Hypothalamus (tissue), 51 donors: Measurements from ENCODE around the gene TRPC6.

Source experiments
- DNase-seq, 51 donors: peaks; one replicate each; lab custom pipeline; 2025; lab: John Stamatoyannopoulos, UW

Gene TRPC6

DNA sequence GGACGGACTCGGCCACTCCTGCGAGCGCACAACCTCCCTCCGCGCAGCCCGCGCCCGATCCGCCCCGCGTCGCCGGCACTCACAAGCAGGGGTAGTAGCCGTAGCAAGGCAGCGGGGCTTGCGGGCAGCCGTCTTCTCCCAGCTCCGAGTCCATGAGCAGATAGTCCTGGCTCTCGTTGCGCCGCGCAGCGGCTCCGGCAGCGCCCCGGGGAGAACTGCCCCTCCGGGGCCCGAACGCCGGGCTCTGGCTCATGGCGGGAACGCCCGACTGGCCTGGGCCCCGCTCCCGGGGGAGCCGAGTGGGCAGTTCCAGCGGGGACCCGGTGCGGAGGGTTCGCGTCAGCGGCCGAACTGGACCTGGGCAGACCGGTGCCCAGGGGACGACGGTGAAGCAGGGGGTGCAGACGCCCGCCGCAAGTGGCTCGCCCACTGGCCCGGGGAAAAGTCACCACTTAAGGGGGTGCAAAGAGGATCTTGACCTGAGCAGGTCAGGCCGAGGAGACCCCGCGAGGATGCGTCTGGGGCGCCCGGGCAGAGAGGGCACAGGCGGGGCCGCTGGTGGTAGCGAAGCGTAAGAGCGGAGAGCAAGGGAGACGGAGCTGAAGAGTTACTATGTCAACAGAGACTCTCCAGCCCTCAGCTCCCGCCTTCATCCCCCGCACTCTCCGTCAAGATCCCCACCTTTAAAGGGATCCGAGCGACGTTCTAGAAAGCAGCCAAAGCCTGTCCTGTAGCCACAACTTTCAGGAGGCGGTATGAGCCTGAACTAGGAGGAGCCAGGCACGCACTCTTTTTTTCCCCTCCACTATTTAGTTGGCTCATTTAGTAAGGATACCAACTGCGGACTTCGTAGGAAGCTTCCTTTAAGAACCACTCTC, at the start of gene TRPC6:
TSS of gene TRPC6 (minus strand) at position 757 of the 878 bp plus-strand sequence. CDS start at position 253, 504 bp downstream.
- peak in 5 of 51 donors; percentile 2 to 20 (median 6) for DNase-seq

GRCh38 chr11:101620026-101620425, 36.2 kb upstream of the TRPC6 start:
- DNase-seq = no peak

- no peak for DNase-seq
Observed at GRCh38 chr11:101618709-101619108, 34.9 kb upstream of the TRPC6 start.

- peak in 2 of 51 donors; percentile 4 to 5 for DNase-seq
Observed at GRCh38 chr11:101617735-101618332, 34.0 kb upstream of the TRPC6 start.

- no peak for DNase-seq
Observed at GRCh38 chr11:101612481-101612880, 28.7 kb upstream of the TRPC6 start.

DNA sequence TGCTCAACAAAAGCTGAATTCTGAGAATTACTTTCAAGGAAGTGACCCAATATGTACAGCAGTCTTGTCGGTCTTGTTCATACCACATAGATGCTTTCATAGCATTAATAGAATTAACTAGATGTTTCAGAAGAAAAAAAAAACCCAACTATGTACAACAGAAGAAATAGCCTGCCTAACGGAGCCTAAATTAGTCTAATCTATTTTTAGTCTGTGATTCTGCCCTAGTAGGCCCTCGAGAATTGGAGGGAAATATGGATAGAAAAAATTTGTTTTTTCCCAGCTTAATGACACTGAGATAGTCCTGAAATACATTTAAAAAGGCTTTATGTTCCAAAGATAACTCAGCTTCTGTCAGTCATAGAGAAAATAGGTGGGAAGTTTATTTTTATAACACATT, 17.1 kb upstream of the TRPC6 start:
- no peak for DNase-seq

- no peak for DNase-seq
Observed at GRCh38 chr11:101586965-101587364, 3.2 kb upstream of the TRPC6 start.

GRCh38 chr11:101584655-101585054, 848 bp upstream of the TRPC6 start:
- DNase-seq = no peak

DNA sequence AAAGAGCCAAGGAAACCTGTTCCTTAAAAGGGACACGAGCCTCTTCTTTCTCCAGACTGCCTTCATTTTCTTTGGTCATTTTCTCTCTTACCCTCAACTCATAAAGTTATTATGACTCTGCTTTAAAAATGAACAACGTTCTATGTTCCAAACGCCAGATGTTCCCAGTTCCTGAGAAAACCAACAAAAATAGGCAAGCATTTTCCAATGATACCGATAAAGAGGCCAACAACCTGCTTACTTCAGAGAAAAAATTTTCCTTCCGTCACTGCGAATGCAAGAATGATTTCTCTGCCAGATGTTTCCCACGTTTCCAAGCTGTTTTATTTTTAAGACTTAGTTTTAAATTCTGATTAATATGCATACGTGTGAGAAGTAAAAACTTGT, 315 bp upstream of the TRPC6 start:
- DNase-seq = no peak

- peak in 1 of 51 donors; percentile 10 for DNase-seq
Observed at GRCh38 chr11:101582989-101583250, 887 bp downstream of the TRPC6 start.

DNA sequence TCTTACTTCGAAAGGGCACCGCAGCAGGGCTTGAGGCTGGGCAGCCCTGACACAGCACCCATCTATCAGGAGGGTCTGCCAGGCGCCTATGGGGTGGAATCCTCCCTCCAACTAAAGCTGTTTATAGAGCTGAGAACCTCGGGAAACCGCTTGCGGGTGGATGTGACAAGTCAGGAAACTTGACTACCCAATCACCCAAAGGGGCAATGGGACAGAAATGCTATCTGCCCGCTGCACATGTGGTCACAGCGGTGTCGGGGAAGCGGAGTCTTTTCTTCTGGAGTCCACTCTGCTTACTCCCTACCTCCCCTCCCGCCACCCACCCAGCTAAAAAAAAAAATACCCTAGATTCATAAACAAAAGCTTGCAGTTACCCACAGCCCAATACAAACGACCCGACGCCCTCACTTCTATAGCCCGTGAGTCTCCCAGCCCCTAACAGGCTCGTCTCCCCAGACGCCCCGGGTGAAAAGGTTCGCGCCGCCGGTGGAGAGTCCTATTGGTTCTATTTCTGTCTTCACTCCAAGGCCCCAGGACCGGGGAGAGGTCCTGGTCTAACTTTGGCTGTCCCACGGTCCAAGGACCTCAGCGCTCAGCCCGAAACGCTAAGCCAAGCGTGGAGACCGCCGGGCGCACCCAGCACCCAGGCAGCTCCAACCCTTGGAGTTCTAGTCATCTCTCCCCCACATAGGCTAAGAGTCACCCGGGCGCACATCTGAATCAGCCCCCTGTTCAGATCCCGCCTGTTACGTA, 1.4 kb downstream of the TRPC6 start:
- no peak for DNase-seq

- no peak for DNase-seq
Observed at GRCh38 chr11:101577461-101577860, 6.3 kb downstream of the TRPC6 start.

DNA sequence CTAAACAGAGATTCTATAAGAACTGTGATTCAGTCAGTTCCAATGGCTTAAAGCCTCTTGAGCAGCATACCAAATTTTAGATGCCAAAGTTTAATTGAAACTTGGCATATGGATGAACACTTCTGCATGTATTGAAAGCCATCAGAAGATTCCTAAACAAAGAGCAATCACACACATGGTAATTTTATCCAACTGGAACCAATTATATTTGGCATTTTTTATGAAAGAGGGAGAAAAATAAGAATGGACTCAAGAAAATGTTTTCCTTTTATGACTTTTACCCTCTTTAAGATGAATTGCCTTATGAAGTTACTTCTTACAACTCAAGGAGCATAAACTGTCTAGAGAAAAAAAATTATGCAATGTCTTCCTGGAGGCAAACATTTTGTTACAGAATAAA, 7.4 kb downstream of the TRPC6 start:
- DNase-seq = no peak

GRCh38 chr11:101574886-101575285, 8.9 kb downstream of the TRPC6 start:
- no peak for DNase-seq

- no peak for DNase-seq
Observed at GRCh38 chr11:101567071-101567470, 16.7 kb downstream of the TRPC6 start.

GRCh38 chr11:101566626-101567025, 17.2 kb downstream of the TRPC6 start:
- no peak for DNase-seq

DNA sequence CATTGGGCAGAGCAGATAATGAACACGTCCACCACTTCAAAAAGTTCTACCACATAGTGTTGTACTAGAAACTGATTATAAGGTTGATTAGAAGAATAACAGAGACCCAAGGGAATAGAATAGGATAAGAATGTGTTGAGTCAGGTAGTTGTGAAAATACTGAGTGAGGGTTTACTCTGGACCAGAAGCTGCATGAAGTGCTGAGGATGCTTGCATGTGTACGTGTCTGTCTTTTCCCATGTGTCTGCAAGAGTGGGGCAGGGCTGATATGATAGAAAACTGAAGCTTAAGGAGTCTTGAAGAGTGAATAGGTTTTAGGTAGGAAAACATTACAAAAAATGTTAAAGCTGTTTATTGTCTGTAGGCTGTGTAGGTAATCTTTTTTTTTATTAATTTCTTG, 20.6 kb downstream of the TRPC6 start:
- DNase-seq = no peak

GRCh38 chr11:101555366-101555765, 28.4 kb downstream of the TRPC6 start:
- no peak for DNase-seq

GRCh38 chr11:101553891-101554292, 29.9 kb downstream of the TRPC6 start:
- no peak for DNase-seq

GRCh38 chr11:101552888-101553287, 30.9 kb downstream of the TRPC6 start:
- DNase-seq = no peak

GRCh38 chr11:101528541-101528940, 55.3 kb downstream of the TRPC6 start:
- no peak for DNase-seq
